PC-9 (cell line): ENCODE results near the gene MACROD2.

Experiments
- EZH2 ChIP-seq: fragments of 200-600 bp; sonication (generic); IDR thresholded peaks from 2 replicates; pipeline ENCODE4 v1.8.0; 2017; ENCODE audit warnings: antibody characterized with exemption, low read depth
- TF ChIP-seq, protein P1 (sequence below): fragments of 200-600 bp; sonication (generic); conservative IDR thresholded peaks from 2 replicates; pipeline ENCODE4 v1.6.1; 2017; ENCODE audit warnings: mixed run types, antibody characterized with exemption, mild to moderate bottlenecking, moderate library complexity

DNA sequence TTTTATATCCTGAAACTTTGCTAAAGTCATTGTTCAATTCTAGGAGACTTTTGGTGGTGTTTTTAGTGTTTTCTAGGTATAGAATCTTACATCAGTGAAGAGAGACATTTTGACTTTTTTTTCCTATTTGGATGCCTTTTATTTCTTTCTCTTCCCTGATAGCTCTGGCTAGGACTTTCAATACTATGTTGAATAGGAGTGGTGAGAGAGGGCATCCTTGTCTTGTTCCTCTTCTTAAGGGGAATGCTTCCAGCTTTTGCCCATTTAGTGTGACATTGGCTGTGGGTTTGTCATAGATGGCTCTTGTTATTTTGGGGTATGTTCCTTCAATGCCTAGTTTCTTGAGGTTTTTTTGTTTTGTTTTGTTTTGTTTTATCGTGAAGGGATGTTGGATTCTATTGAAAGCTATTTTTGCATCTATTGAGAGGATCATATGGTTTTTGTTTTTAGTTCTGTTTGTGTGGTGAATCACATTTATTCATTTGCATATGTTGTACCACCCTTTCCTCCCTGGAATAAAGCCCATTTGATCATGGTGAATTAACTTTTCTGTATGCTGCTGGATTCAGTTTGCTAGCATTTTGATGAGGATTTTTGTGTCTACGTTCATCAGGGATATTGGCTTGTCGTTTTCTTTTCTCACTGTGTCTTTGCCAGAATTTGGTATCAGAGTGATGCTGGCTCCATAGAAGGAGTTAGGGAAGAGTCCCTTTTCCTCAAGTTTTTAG is 882.1 kb downstream of the MACROD2 start:
- TF ChIP-seq, protein P1, sequence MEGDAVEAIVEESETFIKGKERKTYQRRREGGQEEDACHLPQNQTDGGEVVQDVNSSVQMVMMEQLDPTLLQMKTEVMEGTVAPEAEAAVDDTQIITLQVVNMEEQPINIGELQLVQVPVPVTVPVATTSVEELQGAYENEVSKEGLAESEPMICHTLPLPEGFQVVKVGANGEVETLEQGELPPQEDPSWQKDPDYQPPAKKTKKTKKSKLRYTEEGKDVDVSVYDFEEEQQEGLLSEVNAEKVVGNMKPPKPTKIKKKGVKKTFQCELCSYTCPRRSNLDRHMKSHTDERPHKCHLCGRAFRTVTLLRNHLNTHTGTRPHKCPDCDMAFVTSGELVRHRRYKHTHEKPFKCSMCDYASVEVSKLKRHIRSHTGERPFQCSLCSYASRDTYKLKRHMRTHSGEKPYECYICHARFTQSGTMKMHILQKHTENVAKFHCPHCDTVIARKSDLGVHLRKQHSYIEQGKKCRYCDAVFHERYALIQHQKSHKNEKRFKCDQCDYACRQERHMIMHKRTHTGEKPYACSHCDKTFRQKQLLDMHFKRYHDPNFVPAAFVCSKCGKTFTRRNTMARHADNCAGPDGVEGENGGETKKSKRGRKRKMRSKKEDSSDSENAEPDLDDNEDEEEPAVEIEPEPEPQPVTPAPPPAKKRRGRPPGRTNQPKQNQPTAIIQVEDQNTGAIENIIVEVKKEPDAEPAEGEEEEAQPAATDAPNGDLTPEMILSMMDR: no peak
- no peak for TF ChIP-seq EZH2
